H9 (cell line): ENCODE results near the gene YWHAB. TPM values are rescaled to one million over a fixed set of nuclear protein-coding genes. Genes with fewer than 3 reads are reported as not detected.

Experiments used
- DNase-seq: peaks from one replicate; pipeline ENCODE4 v3.0.0-alpha.2; 2017
- H2AFZ ChIP-seq: one replicate; pipeline ENCODE4 v1.6.1; 2013; ENCODE audit warnings: mild to moderate bottlenecking, low read length, control low read depth, moderate library complexity
- H2AK5ac ChIP-seq: 2 replicates; pipeline ENCODE4 v1.6.1; 2013; ENCODE audit warnings: low read length, control low read depth, mixed read lengths; ENCODE audit not compliant: insufficient read length
- H2BK120ac ChIP-seq: one replicate; pipeline ENCODE4 v1.6.1; 2013; ENCODE audit warnings: low read depth, mild to moderate bottlenecking, low read length, control low read depth, inconsistent platforms; ENCODE audit not compliant: poor library complexity, severe bottlenecking
- H2BK12ac ChIP-seq: 2 replicates; pipeline ENCODE4 v1.6.1; 2013; ENCODE audit warnings: low read length, control low read depth, mixed read lengths, low read depth; ENCODE audit not compliant: insufficient read length
- H2BK15ac ChIP-seq: 2 replicates; pipeline ENCODE4 v1.6.1; 2013; ENCODE audit warnings: low read depth, low read length, control low read depth
- H2BK20ac ChIP-seq: one replicate; pipeline ENCODE4 v1.6.1; 2013; ENCODE audit warnings: low read depth, mild to moderate bottlenecking, low read length, control low read depth, inconsistent platforms; ENCODE audit not compliant: poor library complexity, severe bottlenecking
- H2BK5ac ChIP-seq: 2 replicates; pipeline ENCODE4 v1.6.1; 2013; ENCODE audit warnings: low read length, control low read depth, mixed read lengths; ENCODE audit not compliant: insufficient read length
- H3K14ac ChIP-seq: 2 replicates; pipeline ENCODE4 v1.6.1; 2013; ENCODE audit warnings: low read length, control low read depth; ENCODE audit not compliant: insufficient read depth
- H3K18ac ChIP-seq: 2 replicates; pipeline ENCODE4 v1.6.1; 2013; ENCODE audit warnings: low read depth, mild to moderate bottlenecking, mixed read lengths, low read length, control low read depth; ENCODE audit not compliant: insufficient read length
- H3K23ac ChIP-seq: 2 replicates; pipeline ENCODE4 v1.6.1; 2013; ENCODE audit warnings: low read length, control low read depth, mixed read lengths, low read depth; ENCODE audit not compliant: insufficient read length
- H3K23me2 ChIP-seq: 2 replicates; pipeline ENCODE4 v1.6.1; 2013; ENCODE audit warnings: low read depth, mild to moderate bottlenecking, mixed read lengths, low read length, control low read depth; ENCODE audit not compliant: insufficient read length, poor library complexity, severe bottlenecking
- H3K27ac ChIP-seq: 2 replicates; pipeline ENCODE4 v1.5.1; 2013; ENCODE audit warnings: low read length, control low read depth, mixed read lengths, low read depth; ENCODE audit not compliant: insufficient read length
- H3K27me3 ChIP-seq: 2 replicates; pipeline ENCODE4 v1.6.1; 2013; ENCODE audit warnings: low read length, control low read depth, inconsistent platforms; ENCODE audit not compliant: insufficient read depth
- H3K4ac ChIP-seq: 2 replicates; pipeline ENCODE4 v1.6.1; 2013; ENCODE audit warnings: low read depth, mild to moderate bottlenecking, control low read depth, inconsistent platforms, low read length, moderate library complexity
- H3K4me1 ChIP-seq: 2 replicates; pipeline ENCODE4 v1.6.1; 2013; ENCODE audit warnings: low read length, control low read depth, inconsistent platforms; ENCODE audit not compliant: insufficient read depth
- H3K4me2 ChIP-seq: 2 replicates; pipeline ENCODE4 v1.6.1; 2013; ENCODE audit warnings: low read length, control low read depth, mixed read lengths; ENCODE audit not compliant: insufficient read length, insufficient read depth
- H3K56ac ChIP-seq: 2 replicates; pipeline ENCODE4 v1.6.1; 2013; ENCODE audit warnings: low read depth, mild to moderate bottlenecking, mixed read lengths, low read length, control low read depth; ENCODE audit not compliant: insufficient read length
- H3K79me1 ChIP-seq: 2 replicates; pipeline ENCODE4 v1.6.1; 2013; ENCODE audit warnings: low read depth, mild to moderate bottlenecking, moderate library complexity, low read length, control low read depth, inconsistent platforms; ENCODE audit not compliant: insufficient read depth, poor library complexity, severe bottlenecking
- H3K79me2 ChIP-seq: 2 replicates; pipeline ENCODE4 v1.6.1; 2013; ENCODE audit warnings: low read length, control low read depth, inconsistent platforms; ENCODE audit not compliant: insufficient read depth
- H3K9ac ChIP-seq: 2 replicates; pipeline ENCODE4 v1.6.1; 2013; ENCODE audit warnings: low read length, control low read depth, mixed read lengths; ENCODE audit not compliant: insufficient read length; ENCODE audit errors: extremely low read depth
- H3K9me3 ChIP-seq: one replicate; pipeline ENCODE4 v1.6.1; 2013; ENCODE audit warnings: low read depth, low read length, inconsistent platforms; ENCODE audit not compliant: control insufficient read depth
- H3T11ph ChIP-seq: one replicate; pipeline ENCODE4 v1.6.1; 2013; ENCODE audit warnings: mild to moderate bottlenecking, low read length, control low read depth, inconsistent platforms
- H4K20me1 ChIP-seq: one replicate; pipeline ENCODE4 v1.6.1; 2013; ENCODE audit not compliant: control insufficient read depth, insufficient read length, insufficient read depth
- H4K5ac ChIP-seq: 2 replicates; pipeline ENCODE4 v1.6.1; 2013; ENCODE audit warnings: low read depth, mild to moderate bottlenecking, mixed read lengths, low read length, control low read depth; ENCODE audit not compliant: insufficient read length
- H4K8ac ChIP-seq: replicated peaks from 2 replicates; pipeline ENCODE4 v1.6.1; 2013; ENCODE audit warnings: low read length, control low read depth, mixed read lengths, low read depth; ENCODE audit not compliant: insufficient read length
- H4K91ac ChIP-seq: 2 replicates; pipeline ENCODE4 v1.6.1; 2013; ENCODE audit warnings: low read depth, mild to moderate bottlenecking, moderate library complexity, mixed read lengths, low read length, control low read depth; ENCODE audit not compliant: insufficient read length
- H3K27ac Mint-ChIP-seq, 3 experiments: 2 replicates in 2 of 3; 3 replicates in 1 of 3; pipeline ENCODE4 v1.8.0; 2020 to 2021; ENCODE audit warnings: mixed read lengths in 3 of 3, mild to moderate bottlenecking in 1 of 3, moderate library complexity in 1 of 3
- H3K27me3 Mint-ChIP-seq: 2 replicates; pipeline ENCODE4 v1.8.0; 2021; ENCODE audit warnings: low read depth, mild to moderate bottlenecking, moderate library complexity, mixed read lengths
- H3K36me3 Mint-ChIP-seq, 3 experiments: 2 replicates in 2 of 3; 3 replicates in 1 of 3; pipeline ENCODE4 v1.8.0; 2020 to 2021; ENCODE audit warnings: low read depth in 3 of 3, mixed read lengths in 3 of 3; ENCODE audit not compliant: insufficient read depth in 1 of 3
- H3K4me1 Mint-ChIP-seq, 2 experiments: 2 replicates each; pipeline ENCODE4 v1.8.0; 2020; ENCODE audit warnings: mixed read lengths in 2 of 2
- H3K4me3 Mint-ChIP-seq, 2 experiments: 2 replicates in 1 of 2; 3 replicates in 1 of 2; pipeline ENCODE4 v1.8.0; 2020 to 2021; ENCODE audit warnings: mild to moderate bottlenecking in 2 of 2, mixed read lengths in 2 of 2, moderate library complexity in 1 of 2
- H3K9me3 Mint-ChIP-seq, 2 experiments: 2 replicates in 1 of 2; 3 replicates in 1 of 2; pipeline ENCODE4 v1.8.0; 2020; ENCODE audit warnings: mild to moderate bottlenecking in 2 of 2, mixed read lengths in 2 of 2, moderate library complexity in 1 of 2
- whole genome bisulfite sequencing: extraction: QIAGEN DNeasy Blood & Tissue Kit; methylation state at CpG from one replicate; pipeline ENCODE4 v1.1.7; 2013; ENCODE audit warnings: missing lambda C conversion rate, low lambda C conversion rate, mixed read lengths; ENCODE audit not compliant: insufficient read length; ENCODE audit errors: extremely low coverage; 5-methylcytosine and 5-hydroxymethylcytosine counted together
- total RNA-seq: library from RNA; stranded (reverse); gene quantifications from 2 replicates; pipeline ENCODE4 v1.2.1, GENCODE V29; 2021
- TF ChIP-seq, protein P1 (sequence below): fragments of 200-600 bp; sonication (generic); conservative IDR thresholded peaks from 3 replicates; pipeline ENCODE4 v1.8.0; 2021; ENCODE audit warnings: antibody characterized with exemption, mild to moderate bottlenecking

The YWHAB gene
- total RNA-seq, 1 experiment from 2014 or later = 203 TPM

GRCh38 chr20:44931911-44932310 is 46.4 kb downstream of the YWHAB start:
- H2AK5ac ChIP-seq = no peak overlapping the region
- no peak overlapping the region for H3K4ac ChIP-seq
- H4K5ac ChIP-seq = no peak overlapping the region
- H2AFZ ChIP-seq = no peak overlapping the region
- no peaks in the 10 kb centered on the region for H3K79me1 ChIP-seq
- no peak overlapping the region for H4K91ac ChIP-seq
- no peak overlapping the region for H2BK12ac ChIP-seq
- H3K27ac Mint-ChIP-seq = 0 out of 7 replicates have a peak overlapping the region, but pooled peaks of 1 of the 3 experiments have one; percentile 21
- no peak overlapping the region for H4K8ac ChIP-seq
- no peaks in the 10 kb centered on the region for H3K9me3 Mint-ChIP-seq
- H3K9me3 ChIP-seq = no peaks in the 10 kb centered on the region
- peaks cover 21 to 68% (median 46%) of the 10 kb centered on the region in 3 experiments; a peak in 6 of 7 replicates for H3K36me3 Mint-ChIP-seq
- H2BK20ac ChIP-seq = no peak overlapping the region
- no peak overlapping the region for H3K27ac ChIP-seq
- no peak overlapping the region for H2BK5ac ChIP-seq
- no peak overlapping the region for H3K9ac ChIP-seq
- no peak overlapping the region for H3K14ac ChIP-seq
- no peaks in the 10 kb centered on the region for H3K27me3 Mint-ChIP-seq
- H3K56ac ChIP-seq = no peak overlapping the region
- TF ChIP-seq, protein P1, sequence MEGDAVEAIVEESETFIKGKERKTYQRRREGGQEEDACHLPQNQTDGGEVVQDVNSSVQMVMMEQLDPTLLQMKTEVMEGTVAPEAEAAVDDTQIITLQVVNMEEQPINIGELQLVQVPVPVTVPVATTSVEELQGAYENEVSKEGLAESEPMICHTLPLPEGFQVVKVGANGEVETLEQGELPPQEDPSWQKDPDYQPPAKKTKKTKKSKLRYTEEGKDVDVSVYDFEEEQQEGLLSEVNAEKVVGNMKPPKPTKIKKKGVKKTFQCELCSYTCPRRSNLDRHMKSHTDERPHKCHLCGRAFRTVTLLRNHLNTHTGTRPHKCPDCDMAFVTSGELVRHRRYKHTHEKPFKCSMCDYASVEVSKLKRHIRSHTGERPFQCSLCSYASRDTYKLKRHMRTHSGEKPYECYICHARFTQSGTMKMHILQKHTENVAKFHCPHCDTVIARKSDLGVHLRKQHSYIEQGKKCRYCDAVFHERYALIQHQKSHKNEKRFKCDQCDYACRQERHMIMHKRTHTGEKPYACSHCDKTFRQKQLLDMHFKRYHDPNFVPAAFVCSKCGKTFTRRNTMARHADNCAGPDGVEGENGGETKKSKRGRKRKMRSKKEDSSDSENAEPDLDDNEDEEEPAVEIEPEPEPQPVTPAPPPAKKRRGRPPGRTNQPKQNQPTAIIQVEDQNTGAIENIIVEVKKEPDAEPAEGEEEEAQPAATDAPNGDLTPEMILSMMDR = no peak
- no peak overlapping the region for H2BK15ac ChIP-seq
- H3K27me3 ChIP-seq = no peaks in the 10 kb centered on the region
- H4K20me1 ChIP-seq = no peaks in the 10 kb centered on the region
- no peak overlapping the region for H3K18ac ChIP-seq
- H3K23ac ChIP-seq = no peak overlapping the region
- H3K23me2 ChIP-seq = no peaks in the 10 kb centered on the region
- no peak overlapping the region for H3T11ph ChIP-seq
- no peak for DNase-seq
- no peak overlapping the region for H2BK120ac ChIP-seq
- no CpG with 5 or more reads among the region's 3 CpGs for WGBS
- H3K4me3 Mint-ChIP-seq = no peak overlapping the region
- H3K79me2 ChIP-seq = no peaks in the 10 kb centered on the region
- H3K4me1 Mint-ChIP-seq = no peaks in the 10 kb centered on the region
- no peaks in the 10 kb centered on the region; the same call in 1 of the 2 replicates for H3K4me1 ChIP-seq
- H3K4me2 ChIP-seq = no peak overlapping the region
